NCI-H526 (cell line): Measurements from ENCODE around the gene HDDC2.
"Not testable (repeated sequence)": the region's sequence is repeated elsewhere in the genome, so short reads cannot be mapped to it uniquely, and the experiment has no call there.

Source experiments
- DNase-seq, 2 experiments: peaks; one replicate each; lab custom pipeline; 2025; lab: John Stamatoyannopoulos, UW

Gene HDDC2

GRCh38 chr6:125306756-125307149 lies 5.0 kb upstream of the HDDC2 start:
- no peak for DNase-seq

GRCh38 chr6:125304970-125305660 lies 3.3 kb upstream of the HDDC2 start:
- no peak for DNase-seq

- DNase-seq, result no peak
These were observed 1.7 kb upstream of the HDDC2 start for GRCh38 chr6:125303512-125303854.

GRCh38 chr6:125302840-125303511 lies 1.2 kb upstream of the HDDC2 start:
- DNase-seq, result no peak

GRCh38 chr6:125300992-125301434 lies 754 bp downstream of the HDDC2 start:
- peak in 1 of 2 experiments; percentile 11 for DNase-seq

- no peak for DNase-seq
These were observed 2.5 kb downstream of the HDDC2 start for GRCh38 chr6:125299257-125299656.

GRCh38 chr6:125296471-125296870 lies 5.3 kb downstream of the HDDC2 start:
- DNase-seq, result no peak

GRCh38 chr6:125294925-125295324 lies 6.8 kb downstream of the HDDC2 start:
- no peak for DNase-seq

- peak in 1 of 2 experiments; percentile 3 for DNase-seq
These were observed 7.7 kb downstream of the HDDC2 start for GRCh38 chr6:125294036-125294435.

- no peak for DNase-seq
These were observed 8.2 kb downstream of the HDDC2 start for GRCh38 chr6:125293587-125293986.

GRCh38 chr6:125287718-125288117 lies 14.0 kb downstream of the HDDC2 start:
- no peak for DNase-seq

- no peak for DNase-seq
These were observed 15.8 kb downstream of the HDDC2 start for GRCh38 chr6:125285936-125286335.

GRCh38 chr6:125285353-125285752 lies 16.4 kb downstream of the HDDC2 start:
- DNase-seq, result no peak

GRCh38 chr6:125282470-125282869 lies 19.3 kb downstream of the HDDC2 start:
- not testable (repeated sequence) for DNase-seq

GRCh38 chr6:125280370-125281035 lies 21.3 kb downstream of the HDDC2 start:
- not testable (repeated sequence) for DNase-seq

- no peak for DNase-seq
These were observed 21.8 kb downstream of the HDDC2 start for GRCh38 chr6:125279961-125280360.

- no peak for DNase-seq
These were observed 23.9 kb downstream of the HDDC2 start for GRCh38 chr6:125277838-125278237.

- no peak for DNase-seq
These were observed 26.0 kb downstream of the HDDC2 start for GRCh38 chr6:125275779-125276178.

GRCh38 chr6:125274935-125275334 lies 26.8 kb downstream of the HDDC2 start:
- DNase-seq, result no peak

GRCh38 chr6:125273965-125274364 lies 27.8 kb downstream of the HDDC2 start:
- DNase-seq, result no peak

GRCh38 chr6:125273251-125273650 lies 28.5 kb downstream of the HDDC2 start:
- DNase-seq, result no peak

GRCh38 chr6:125271486-125272159 lies 30.1 kb downstream of the HDDC2 start:
- no peak for DNase-seq

GRCh38 chr6:125270380-125270779 lies 31.4 kb downstream of the HDDC2 start:
- no peak for DNase-seq
